HG03460 (cell line): ENCODE data around the gene LTBP2.

Experiments
- ATAC-seq: cut with Tn5 transposase; IDR thresholded peaks from one replicate; pipeline ENCODE4 v1.9.1; 2021; ENCODE audit not compliant: unreplicated experiment

The LTBP2 gene

DNA sequence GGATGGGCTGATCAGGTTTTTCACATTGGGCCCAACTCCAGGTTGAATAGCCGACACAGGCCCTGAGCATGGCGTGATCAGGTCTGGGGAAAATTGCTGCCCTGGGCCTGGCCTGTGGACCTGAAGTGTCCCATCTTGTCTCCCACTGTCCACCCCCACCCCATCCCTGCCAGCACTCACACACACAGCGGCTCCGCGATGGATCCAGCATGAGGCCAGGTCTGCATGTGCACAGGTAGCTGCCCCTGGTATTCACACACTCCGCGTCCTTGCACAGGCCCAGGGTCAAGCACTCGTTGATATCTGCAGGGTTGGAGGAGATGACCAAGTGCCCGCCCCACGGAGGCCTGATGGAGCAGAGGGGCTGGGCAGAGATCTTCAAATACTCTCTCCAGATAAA lies 79.8 kb downstream of the LTBP2 start:
- no peak for ATAC-seq

GRCh38 chr14:74531467-74531866 lies 80.6 kb downstream of the LTBP2 start:
- no peak for ATAC-seq

DNA sequence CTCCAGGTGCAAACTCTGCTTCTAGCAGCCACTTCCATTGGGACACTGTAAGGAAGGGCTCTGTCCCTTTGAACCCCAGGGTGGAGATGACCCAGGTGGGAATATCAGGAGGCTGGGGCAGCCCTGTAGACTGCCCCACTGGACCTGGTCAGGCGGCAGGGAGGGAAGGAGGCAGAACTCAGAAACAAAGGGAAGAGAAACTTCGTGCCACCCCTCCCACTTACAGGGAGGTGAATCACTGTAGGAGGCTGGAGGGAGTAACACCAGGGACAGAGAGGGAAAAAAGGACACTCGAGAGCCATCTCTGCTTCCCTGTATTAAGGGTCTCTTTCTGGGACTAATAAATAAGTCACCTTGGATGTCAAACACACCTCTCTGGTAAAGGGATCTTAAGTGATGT lies 81.0 kb downstream of the LTBP2 start:
- ATAC-seq = no peak

DNA sequence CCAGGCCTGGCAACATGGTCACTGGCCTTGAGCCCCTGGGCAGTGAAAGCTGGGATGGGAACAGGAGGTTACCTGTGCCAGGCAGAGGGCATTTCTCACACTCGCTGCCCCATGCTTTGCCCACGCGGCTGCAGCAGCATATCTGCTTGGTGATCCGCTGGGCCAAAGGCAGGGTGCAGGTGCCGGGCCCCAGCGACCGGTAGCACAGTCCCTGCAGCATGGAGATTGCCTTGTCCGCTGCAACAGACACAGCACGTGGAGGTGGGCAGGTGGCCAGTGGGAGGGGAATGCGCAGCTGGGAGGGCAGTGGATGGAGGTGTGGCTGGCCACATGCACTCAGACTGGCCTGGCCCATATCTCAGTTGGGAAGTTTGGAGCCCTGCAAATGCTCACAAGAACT lies 83.2 kb downstream of the LTBP2 start:
- ATAC-seq = no peak

- ATAC-seq = no peak
These were observed 83.6 kb downstream of the LTBP2 start for GRCh38 chr14:74528406-74528805.

DNA sequence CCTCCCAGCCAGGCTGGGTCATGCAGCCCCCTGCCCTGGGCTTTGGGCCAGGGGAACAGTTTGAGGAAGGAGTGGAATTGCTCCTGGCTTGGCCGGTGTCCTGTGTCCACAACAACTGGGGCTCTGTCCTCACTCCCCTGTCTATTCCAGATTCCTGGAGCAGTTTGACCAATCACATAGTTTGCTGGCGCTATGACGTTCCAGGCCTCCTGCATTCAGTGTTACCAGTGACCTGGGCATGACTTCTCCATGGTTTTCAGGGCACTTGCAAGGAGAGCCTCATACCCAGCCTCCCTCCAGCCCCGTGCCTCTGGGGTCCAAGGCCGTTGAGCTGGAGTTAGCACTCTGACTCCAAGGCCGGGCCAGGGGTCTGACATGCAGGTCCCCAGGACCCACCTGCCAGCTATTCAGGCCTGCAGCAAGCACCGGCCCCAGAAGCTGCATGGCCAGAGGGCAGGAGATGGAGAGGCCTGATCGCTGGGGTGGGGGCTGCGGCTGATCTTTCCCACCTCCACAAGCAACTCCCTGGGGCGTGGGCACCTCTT lies 84.2 kb downstream of the LTBP2 start:
- no peak for ATAC-seq

- no peak for ATAC-seq
These were observed 85.0 kb downstream of the LTBP2 start for GRCh38 chr14:74526854-74527585.

GRCh38 chr14:74525361-74525851 lies 86.6 kb downstream of the LTBP2 start:
- ATAC-seq = no peak

DNA sequence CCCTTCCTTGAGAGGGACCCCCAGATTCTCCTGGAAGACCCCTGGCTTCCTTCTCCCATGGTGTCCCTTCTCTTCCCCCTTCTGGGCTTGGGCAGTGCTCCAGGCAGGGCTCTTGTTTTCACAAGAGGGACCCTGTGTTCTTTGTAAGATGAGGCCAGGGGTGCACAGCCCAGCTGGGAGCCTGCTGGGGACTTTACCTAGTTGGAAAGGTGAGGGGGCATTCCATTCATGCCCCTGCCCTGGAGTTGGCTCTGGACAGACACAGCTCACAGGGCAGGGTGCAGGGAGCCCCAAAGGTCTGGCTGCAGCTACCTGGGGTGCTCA lies 87.3 kb downstream of the LTBP2 start:
- no peak for ATAC-seq

GRCh38 chr14:74524076-74524811 lies 87.8 kb downstream of the LTBP2 start:
- ATAC-seq = no peak

- ATAC-seq = no peak
These were observed 89.3 kb downstream of the LTBP2 start for GRCh38 chr14:74522740-74523139.

- no peak for ATAC-seq
These were observed 90.3 kb downstream of the LTBP2 start for GRCh38 chr14:74521756-74522155.

GRCh38 chr14:74519316-74520074 lies 92.5 kb downstream of the LTBP2 start:
- no peak for ATAC-seq

- no peak for ATAC-seq
These were observed 93.8 kb downstream of the LTBP2 start for GRCh38 chr14:74518221-74518620.

- no peak for ATAC-seq
These were observed 94.3 kb downstream of the LTBP2 start for GRCh38 chr14:74517731-74518130.

DNA sequence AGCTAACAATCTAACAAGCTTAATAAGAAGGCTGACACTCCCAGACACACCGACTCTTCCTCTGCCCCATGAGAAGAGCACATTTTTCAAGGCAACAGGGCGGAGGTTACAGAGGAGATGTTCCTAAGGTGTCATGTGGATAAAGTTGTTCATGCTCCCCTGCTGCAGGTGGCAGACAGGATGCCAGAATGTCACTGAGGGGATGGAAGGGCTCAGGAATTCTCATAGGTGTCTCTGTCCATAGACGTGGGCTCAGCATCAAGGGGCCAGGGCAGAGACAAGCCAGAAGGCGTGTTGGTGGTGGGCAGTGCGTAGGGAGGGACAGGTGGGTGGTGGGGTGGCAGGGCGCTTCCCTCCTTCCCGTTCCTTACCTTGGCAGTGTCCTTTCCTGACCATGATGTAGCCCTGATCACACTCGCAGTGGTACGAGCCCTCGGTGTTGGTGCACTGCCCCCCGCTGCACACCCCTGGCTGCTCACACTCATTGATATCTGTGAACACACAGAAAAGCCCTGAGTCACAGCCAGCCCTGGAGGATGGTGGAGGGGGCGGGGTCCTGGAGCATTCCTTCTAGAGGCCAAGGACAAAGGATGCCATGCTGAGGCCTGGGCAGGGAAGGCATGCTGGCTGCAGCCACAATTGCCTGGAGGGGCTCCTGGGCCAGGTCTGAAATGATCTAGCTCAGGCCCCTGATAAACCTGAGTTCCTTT lies 95.4 kb downstream of the LTBP2 start:
- no peak for ATAC-seq

DNA sequence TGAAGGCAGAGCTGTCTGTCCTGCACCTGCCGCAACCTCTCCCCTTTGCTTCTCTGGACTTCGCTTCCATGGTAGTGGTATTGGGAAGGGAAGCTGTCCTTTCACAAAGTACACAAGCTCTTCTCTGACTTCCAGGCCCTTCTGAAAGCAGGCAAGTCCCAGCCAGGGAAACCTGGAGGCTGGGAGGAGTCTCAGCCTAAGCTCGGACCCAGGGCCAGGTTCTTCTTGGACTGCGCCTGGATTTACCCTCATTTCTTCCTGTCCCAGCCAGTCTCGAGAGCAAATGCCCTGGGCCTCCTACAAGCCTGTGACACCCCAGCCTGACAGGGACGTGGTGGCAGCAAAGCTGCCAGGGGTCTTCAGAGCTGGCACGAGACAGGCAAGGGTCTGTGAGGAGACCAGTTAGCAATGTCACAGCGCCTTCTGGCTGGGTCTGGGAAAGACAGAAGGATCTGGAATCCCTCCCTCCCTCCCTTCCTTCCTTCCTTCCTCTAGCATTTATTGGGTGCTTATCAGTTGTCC lies 96.1 kb downstream of the LTBP2 start:
- no peak for ATAC-seq

GRCh38 chr14:74514471-74514941 lies 97.5 kb downstream of the LTBP2 start:
- ATAC-seq = no peak

- no peak for ATAC-seq
These were observed 99.8 kb downstream of the LTBP2 start for GRCh38 chr14:74511966-74512830.
